Activated CD8-positive, alpha-beta memory T cell treated with anti-CD3 and anti-CD28 coated beads for 1 hour (primary cell): ENCODE data around the gene LCLAT1.
"Not testable (repeated sequence)": the region's sequence is repeated elsewhere in the genome, so short reads cannot be mapped to it uniquely, and the experiment has no call there.

ENCODE experiments used
- DNase-seq, 2 donors: peaks; one replicate each; pipeline ENCODE4 v3.0.0-alpha.2; 2020; ENCODE audit warnings: low read depth in 1 of 2; ENCODE audit errors: extremely low read depth in 1 of 2

Gene LCLAT1

DNA sequence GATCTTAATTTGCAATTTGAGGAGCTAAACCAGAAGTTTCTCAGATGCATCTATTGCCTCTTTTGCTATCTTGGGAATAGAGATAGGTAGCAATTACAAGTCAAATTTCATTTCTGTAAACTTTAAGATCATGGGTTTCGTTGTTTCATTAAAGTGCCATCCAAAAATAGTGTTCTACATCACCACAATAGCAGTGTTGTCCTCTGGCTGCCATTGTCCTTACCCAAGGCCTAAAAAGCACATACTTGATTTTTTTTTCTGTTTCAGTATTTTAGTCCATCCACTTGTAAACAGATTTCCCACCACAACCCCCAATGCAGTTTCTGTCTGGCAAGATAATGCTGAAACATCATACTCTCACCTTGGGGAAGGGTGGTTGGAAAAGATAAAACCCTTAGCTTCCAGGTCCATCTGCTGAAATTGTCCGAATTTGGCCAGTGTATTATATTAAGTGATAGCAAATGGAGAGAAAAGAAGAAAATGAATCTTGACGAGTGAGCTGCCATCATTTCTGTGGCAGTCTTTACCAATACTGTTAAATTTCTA, 136.2 kb downstream of the LCLAT1 start:
- DNase-seq = no peak

GRCh38 chr2:30584116-30584515, 137.1 kb downstream of the LCLAT1 start:
- no peak for DNase-seq

- no peak for DNase-seq
Measured at GRCh38 chr2:30588994-30589393, 141.9 kb downstream of the LCLAT1 start.

DNA sequence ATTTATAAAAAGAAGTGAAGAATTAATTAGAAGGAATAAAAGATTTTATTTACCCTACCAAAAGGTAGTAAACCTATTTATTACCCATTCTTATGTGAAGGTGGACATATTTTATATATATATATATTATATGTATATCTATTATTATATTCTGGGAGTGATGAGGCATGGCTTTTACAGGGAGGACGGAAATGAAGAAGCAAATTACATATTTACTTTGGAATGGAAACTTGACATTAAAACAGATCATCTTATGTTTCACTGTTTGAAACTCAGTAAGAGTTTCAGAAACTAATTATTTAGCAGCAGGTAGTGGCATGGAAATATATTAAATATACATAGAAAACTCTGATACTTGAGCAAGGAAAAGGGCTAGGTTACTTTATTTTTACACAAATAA, 143.4 kb downstream of the LCLAT1 start:
- DNase-seq = no peak

- DNase-seq = no peak
Measured at GRCh38 chr2:30591186-30591585, 144.1 kb downstream of the LCLAT1 start.

DNA sequence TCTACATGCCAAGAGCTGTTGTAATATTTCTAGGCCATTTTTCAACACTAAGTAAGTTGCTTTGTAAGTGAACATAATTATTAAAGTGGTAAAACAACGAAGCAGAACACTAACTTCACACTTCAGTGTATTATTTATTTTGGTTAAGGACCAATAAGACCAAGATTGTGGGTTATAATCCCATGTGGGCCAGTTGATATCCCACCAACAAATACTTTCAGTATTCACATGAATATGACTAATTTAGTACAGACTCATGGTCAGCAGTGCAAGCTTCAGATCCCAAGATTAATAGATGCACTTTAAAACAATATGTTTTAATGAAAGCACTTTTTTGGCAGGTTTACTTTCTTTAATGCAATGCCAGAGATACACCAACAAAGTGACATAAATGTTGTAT, 154.3 kb downstream of the LCLAT1 start:
- DNase-seq = no peak

GRCh38 chr2:30605197-30605596, 158.2 kb downstream of the LCLAT1 start:
- DNase-seq = no peak

DNA sequence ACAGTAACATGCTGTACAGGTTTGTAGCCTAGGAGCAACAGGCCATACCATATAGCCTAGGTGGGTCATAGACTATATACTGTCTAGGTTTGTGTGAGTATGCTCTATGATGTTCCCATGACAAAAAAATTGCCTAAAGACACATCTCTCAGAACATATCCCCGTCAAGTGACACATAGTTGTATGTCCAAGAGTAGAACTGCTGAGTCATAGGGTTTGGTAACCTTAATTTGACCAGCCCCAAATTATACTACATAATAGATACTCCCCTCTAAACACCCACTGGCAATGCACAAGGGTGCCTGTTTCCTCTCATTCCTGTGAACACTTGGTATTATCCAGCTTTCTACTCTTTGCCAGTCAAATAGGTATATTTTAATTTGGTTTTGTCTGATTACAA, 161.6 kb downstream of the LCLAT1 start:
- no peak for DNase-seq

DNA sequence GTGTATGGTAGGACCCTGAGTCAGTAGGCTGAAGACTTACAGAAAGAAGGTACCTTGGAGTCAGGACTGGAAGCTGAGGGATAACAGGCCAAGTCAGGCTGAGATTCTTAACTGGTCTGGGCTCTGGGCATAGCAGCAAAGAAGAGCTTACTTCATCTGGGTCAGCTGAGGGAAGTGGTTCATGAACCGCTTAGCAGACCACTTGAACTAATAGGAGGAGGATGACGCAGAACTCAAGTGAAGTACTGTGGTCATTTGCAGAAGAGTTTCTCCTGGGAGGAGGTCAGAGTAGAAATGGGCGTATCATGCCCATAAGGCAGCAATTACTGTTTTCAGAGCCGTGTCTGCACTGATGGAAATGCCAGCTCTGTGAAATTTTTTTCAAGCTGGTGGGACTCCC, 164.5 kb downstream of the LCLAT1 start:
- DNase-seq = no peak

- DNase-seq = no peak
Measured at GRCh38 chr2:30612371-30612770, 165.3 kb downstream of the LCLAT1 start.

- DNase-seq = no peak
Measured at GRCh38 chr2:30613001-30613400, 166.0 kb downstream of the LCLAT1 start.

DNA sequence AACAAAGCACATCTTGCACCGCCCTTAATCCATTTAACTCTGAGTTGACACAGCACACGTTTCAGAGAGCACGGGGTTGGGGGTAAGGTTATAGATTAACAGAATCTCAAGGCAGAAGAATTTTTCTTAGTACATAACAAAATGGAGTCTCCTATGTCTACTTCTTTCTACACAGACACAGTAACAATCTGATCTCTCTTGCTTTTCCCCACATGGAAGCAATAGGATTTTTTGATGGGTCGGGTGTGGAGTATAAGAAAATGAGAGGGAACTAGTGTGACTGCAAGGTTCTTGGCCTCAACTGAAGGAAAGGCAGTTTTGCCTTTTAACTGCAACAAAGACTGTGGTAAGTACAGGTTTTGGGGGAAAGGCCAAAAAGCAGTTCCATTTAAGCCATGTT, 167.2 kb downstream of the LCLAT1 start:
- DNase-seq = not testable (repeated sequence)

DNA sequence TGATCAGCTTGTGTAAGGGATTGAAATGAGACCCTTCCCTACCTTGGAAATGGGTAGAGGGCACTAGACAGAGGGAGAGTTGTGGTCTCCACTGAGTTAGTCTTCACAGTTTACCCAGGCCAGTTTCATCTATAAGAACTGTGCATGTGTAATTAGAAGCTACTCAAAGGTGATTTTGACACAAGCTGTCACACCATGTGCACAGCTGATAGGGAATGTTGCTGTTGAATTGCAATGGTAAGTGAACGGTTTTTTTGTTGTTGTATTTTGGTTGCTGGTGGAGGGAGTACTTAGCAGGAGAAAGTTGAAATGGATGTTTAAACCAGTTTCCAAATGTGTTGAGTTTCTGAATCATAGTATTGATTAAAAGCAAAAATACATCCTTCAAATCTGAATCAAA, 168.9 kb downstream of the LCLAT1 start:
- DNase-seq = no peak

- DNase-seq = no peak
Measured at GRCh38 chr2:30620102-30620501, 173.1 kb downstream of the LCLAT1 start.

GRCh38 chr2:30621836-30622235, 174.8 kb downstream of the LCLAT1 start:
- no peak for DNase-seq

DNA sequence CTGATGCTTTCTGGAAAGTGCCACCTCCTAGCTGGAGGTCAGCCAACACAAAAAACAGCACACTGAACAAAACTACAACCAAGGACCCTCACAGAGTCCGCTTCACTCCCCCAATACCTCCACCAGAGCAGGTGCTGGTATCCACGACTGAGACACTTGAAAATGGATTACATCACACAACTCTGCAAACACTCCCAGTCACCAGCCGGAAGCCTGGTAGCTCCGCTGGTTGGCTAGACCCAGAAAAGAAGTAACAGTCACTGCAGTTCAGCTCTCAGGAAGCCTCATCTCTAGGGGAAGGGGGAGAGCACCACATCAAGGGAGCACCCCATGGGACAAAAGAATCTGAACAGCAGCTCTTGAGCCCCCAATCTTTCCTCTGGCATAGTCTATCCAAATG, 175.4 kb downstream of the LCLAT1 start:
- DNase-seq = no peak

- DNase-seq = no peak
Measured at GRCh38 chr2:30625276-30625675, 178.2 kb downstream of the LCLAT1 start.

DNA sequence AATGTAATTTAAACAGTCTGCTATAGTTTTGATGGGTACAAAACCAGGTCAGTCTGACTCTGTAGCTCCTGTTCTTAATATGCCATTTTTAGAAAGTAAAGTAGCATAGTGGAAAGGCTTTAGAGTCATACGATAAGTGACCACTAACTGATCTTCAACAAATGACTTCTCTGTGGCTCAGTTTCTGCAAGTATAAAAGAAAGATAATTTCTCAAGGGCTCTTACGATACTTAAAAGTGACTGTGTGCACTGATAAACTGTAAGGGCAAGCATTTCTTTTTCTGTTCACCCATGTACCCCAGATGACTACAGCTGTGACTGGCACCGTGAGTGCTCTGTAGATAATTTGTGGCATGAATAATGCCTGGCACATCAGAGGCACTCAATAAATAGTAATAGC, 178.7 kb downstream of the LCLAT1 start:
- no peak for DNase-seq

DNA sequence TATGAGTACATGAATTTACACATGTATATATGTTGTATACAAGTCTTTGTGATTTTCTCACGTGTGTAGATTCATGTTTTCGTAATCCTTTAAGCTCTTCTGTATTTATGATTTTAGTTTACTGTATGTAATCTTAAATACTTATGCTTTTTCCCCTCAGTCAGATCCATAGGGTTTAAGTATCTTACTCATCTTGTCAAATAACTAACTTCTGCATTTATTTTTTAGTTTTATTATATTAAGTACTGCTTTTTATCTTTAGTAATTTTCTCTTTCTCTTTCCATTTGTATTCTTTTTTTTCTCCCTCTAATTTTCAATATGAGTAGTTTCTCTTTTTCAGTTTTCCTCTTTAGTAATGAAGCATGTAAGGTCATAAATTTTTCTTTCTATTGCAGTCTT, 179.4 kb downstream of the LCLAT1 start:
- DNase-seq = no peak

GRCh38 chr2:30627151-30627550, 180.1 kb downstream of the LCLAT1 start:
- no peak for DNase-seq

- no peak for DNase-seq
Measured at GRCh38 chr2:30628341-30628740, 181.3 kb downstream of the LCLAT1 start.

DNA sequence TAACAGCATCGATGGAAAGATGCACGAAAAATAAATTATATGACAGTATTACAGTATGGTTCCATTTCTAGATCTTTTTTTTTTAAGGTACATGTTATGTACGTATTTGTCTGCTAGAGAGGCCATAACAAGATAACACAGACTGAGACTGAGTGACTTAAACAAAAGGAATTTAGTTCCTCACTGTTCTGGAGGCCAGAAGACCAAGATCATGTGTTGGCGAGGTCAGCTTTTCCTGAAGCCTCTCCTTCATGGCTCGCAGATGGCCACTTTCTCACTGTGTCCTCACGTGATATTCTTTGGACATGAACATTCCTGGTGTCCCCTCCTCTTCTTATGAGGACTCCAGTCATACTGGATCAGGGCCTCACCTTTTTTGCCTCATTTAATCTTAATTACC, 182.8 kb downstream of the LCLAT1 start:
- DNase-seq = no peak

GRCh38 chr2:30631051-30631671, 184.1 kb downstream of the LCLAT1 start:
- no peak for DNase-seq
